GM18505 (cell line): ENCODE measurements around the gene TRAPPC6A.

Experiments used
- ATAC-seq: cut with Tn5 transposase; IDR thresholded peaks from one replicate; pipeline ENCODE4 v1.9.1; 2021; ENCODE audit not compliant: unreplicated experiment
- POLR2A ChIP-seq: IDR thresholded peaks from 4 replicates; pipeline ENCODE4 v1.6.1; 2011; ENCODE audit warnings: borderline replicate concordance; ENCODE audit not compliant: insufficient read depth, insufficient read length; ENCODE audit errors: extremely low read depth

Gene TRAPPC6A

GRCh38 chr19:45154064-45154827 lies 23.8 kb downstream of the TRAPPC6A start:
- ATAC-seq = no peak
- no peak for TF ChIP-seq POLR2A

- ATAC-seq = no peak
These were observed 24.5 kb downstream of the TRAPPC6A start for GRCh38 chr19:45153339-45154063.

GRCh38 chr19:45152504-45153338 lies 25.3 kb downstream of the TRAPPC6A start:
- no peak for ATAC-seq

More at GRCh38 chr19:45153339-45154063, 24.5 kb downstream of the TRAPPC6A start:
- no peak for TF ChIP-seq POLR2A

GRCh38 chr19:45151821-45152503 lies 26.1 kb downstream of the TRAPPC6A start:
- ATAC-seq = no peak
- no peak for TF ChIP-seq POLR2A

More at GRCh38 chr19:45152504-45153338, 25.3 kb downstream of the TRAPPC6A start:
- TF ChIP-seq POLR2A = no peak

GRCh38 chr19:45151320-45151719 lies 26.7 kb downstream of the TRAPPC6A start:
- no peak for TF ChIP-seq POLR2A
- ATAC-seq = no peak

- no peak for TF ChIP-seq POLR2A
- no peak for ATAC-seq
These were observed 27.2 kb downstream of the TRAPPC6A start for GRCh38 chr19:45150751-45151281.

- no peak for TF ChIP-seq POLR2A
- ATAC-seq = no peak
These were observed 27.9 kb downstream of the TRAPPC6A start for GRCh38 chr19:45150180-45150579.

- no peak for ATAC-seq
- TF ChIP-seq POLR2A = no peak
These were observed 28.9 kb downstream of the TRAPPC6A start for GRCh38 chr19:45149129-45149528.

GRCh38 chr19:45147835-45148676 lies 30.0 kb downstream of the TRAPPC6A start:
- no peak for TF ChIP-seq POLR2A
- no peak for ATAC-seq

GRCh38 chr19:45146741-45147205 lies 31.3 kb downstream of the TRAPPC6A start:
- TF ChIP-seq POLR2A = no peak
- ATAC-seq = no peak

- TF ChIP-seq POLR2A = no peak
- ATAC-seq = no peak
These were observed 31.8 kb downstream of the TRAPPC6A start for GRCh38 chr19:45146251-45146650.
